GM12878 (cell line): ENCODE data around the gene GPR18. TPM values are rescaled to one million over a fixed set of nuclear protein-coding genes. Genes with fewer than 3 reads are reported as not detected.

Experiments
- BACH1 ChIP-seq: fragments of 450-650 bp; IDR thresholded peaks from 2 replicates; pipeline ENCODE4 v1.6.1; 2017; ENCODE audit warnings: mild to moderate bottlenecking, borderline replicate concordance
- CBFB ChIP-seq: IDR thresholded peaks from 2 replicates; pipeline ENCODE4 v1.6.1; 2016; ENCODE audit warnings: antibody characterized with exemption, low read depth
- CHD4 ChIP-seq: fragments of 200-600 bp; sonication (generic); IDR thresholded peaks from 2 replicates; pipeline ENCODE4 v1.6.1; 2016; ENCODE audit warnings: mild to moderate bottlenecking
- DPF2 ChIP-seq: fragments of 450-650 bp; IDR thresholded peaks from 2 replicates; pipeline ENCODE4 v1.6.1; 2017; ENCODE audit warnings: mild to moderate bottlenecking
- E2F4 ChIP-seq: IDR thresholded peaks from 2 replicates; pipeline ENCODE4 v1.6.1; 2012; ENCODE audit warnings: low read depth, low read length, improper control_type of control experiment
- EED ChIP-seq: sonication (generic); IDR thresholded peaks from 2 replicates; pipeline ENCODE4 v1.6.1; 2016; ENCODE audit warnings: antibody characterized with exemption, low read depth
- FOXK2 ChIP-seq: fragments of 450-650 bp; IDR thresholded peaks from 2 replicates; pipeline ENCODE4 v1.6.1; 2017; ENCODE audit warnings: mild to moderate bottlenecking, moderate library complexity
- FOXM1 ChIP-seq: IDR thresholded peaks from 2 replicates; pipeline ENCODE4 v1.6.1; 2012; ENCODE audit warnings: low read depth, mild to moderate bottlenecking, inconsistent platforms, low read length, moderate library complexity
- KLF5 ChIP-seq: fragments of 450-650 bp; IDR thresholded peaks from 2 replicates; pipeline ENCODE4 v1.6.1; 2014; ENCODE audit warnings: mild to moderate bottlenecking; ENCODE audit not compliant: partially characterized antibody
- MLLT1 ChIP-seq: fragments of 450-650 bp; IDR thresholded peaks from 2 replicates; pipeline ENCODE4 v1.6.1; 2016; ENCODE audit warnings: mild to moderate bottlenecking
- MTA3 ChIP-seq: IDR thresholded peaks from 2 replicates; pipeline ENCODE4 v1.6.1; 2012; ENCODE audit warnings: low read length, inconsistent platforms, borderline replicate concordance
- NR2C1 ChIP-seq: fragments of 450-650 bp; IDR thresholded peaks from 2 replicates; pipeline ENCODE4 v1.6.1; 2017; ENCODE audit warnings: antibody characterized with exemption, mild to moderate bottlenecking, moderate library complexity
- POLR2AphosphoS5 ChIP-seq: IDR thresholded peaks from 2 replicates; pipeline ENCODE4 v1.6.1; 2011; ENCODE audit warnings: mild to moderate bottlenecking, low read length, inconsistent platforms
- POU2F2 ChIP-seq: IDR thresholded peaks from 3 replicates; pipeline ENCODE4 v1.6.1; 2011; ENCODE audit warnings: low read depth, mild to moderate bottlenecking, low read length, borderline replicate concordance
- RBBP5 ChIP-seq: fragments of 200-600 bp; sonication (generic); conservative IDR thresholded peaks from 2 replicates; pipeline ENCODE4 v1.6.1; 2016
- RELB ChIP-seq: fragments of 450-650 bp; IDR thresholded peaks from 2 replicates; pipeline ENCODE4 v1.6.1; 2017; ENCODE audit warnings: low read depth, mild to moderate bottlenecking, moderate library complexity
- RFX5 ChIP-seq: IDR thresholded peaks from 2 replicates; pipeline ENCODE4 v1.6.1; 2011; ENCODE audit warnings: low read depth, low read length, improper control_type of control experiment
- SKIL ChIP-seq: fragments of 450-650 bp; IDR thresholded peaks from 2 replicates; pipeline ENCODE4 v1.6.1; 2017; ENCODE audit warnings: mild to moderate bottlenecking, low read depth, inconsistent platforms; ENCODE audit not compliant: poor library complexity, severe bottlenecking
- SMAD5 ChIP-seq: IDR thresholded peaks from 2 replicates; pipeline ENCODE4 v1.6.1; 2016; ENCODE audit warnings: antibody characterized with exemption, low read depth
- STAT3 ChIP-seq: IDR thresholded peaks from 2 replicates; pipeline ENCODE4 v1.6.1; 2011; ENCODE audit warnings: low read depth, low read length, improper control_type of control experiment
- USF2 ChIP-seq: IDR thresholded peaks from 2 replicates; pipeline ENCODE4 v1.6.1; 2011; ENCODE audit warnings: low read depth, low read length, improper control_type of control experiment, borderline replicate concordance
- ZBTB33 ChIP-seq: fragments of 450-650 bp; IDR thresholded peaks from 2 replicates; pipeline ENCODE4 v1.6.1; 2017; ENCODE audit warnings: mild to moderate bottlenecking
- polyA plus RNA-seq, 11 experiments: library from polyadenylated mRNA; depleted of rRNA in 4 of 11; unstranded in 6 of 11; stranded (reverse) in 5 of 11; fragments of >200 nt; fragmentation: Nextera tagmentation in 4 of 11; fragmentation: Illumina TruSeq in 1 of 11; extraction: Ambion mirVana in 4 of 11; extraction: Trizol in 1 of 11; gene quantifications; 1 replicate in 1 of 11; 2 replicates in 10 of 11; pipeline versions ENCODE4 v1.2.1 to v1.2.3, GENCODE V29; 2011 to 2016; ENCODE audit warnings: inconsistent platforms in 2 of 11, missing spikeins in 2 of 11, low read depth in 1 of 11
- total RNA-seq, 4 experiments: library from RNA; depleted of rRNA in 3 of 4; stranded (reverse); fragments of >200 nt in 3 of 4; fragmentation: Illumina TruSeq in 1 of 4; extraction: Trizol in 1 of 4; gene quantifications; 2 replicates each; pipeline versions ENCODE4 v1.2.1 to v1.2.3, GENCODE V29; 2013 to 2021

The GPR18 gene
- total and polyA plus RNA-seq, 10 of the 15 experiments (the other 5 are each of a cell fraction or from before 2014, with no cell fraction given) = 3.3 to 12.9 (median 5.2) TPM

- TF ChIP-seq RELB = peak; percentile 38; the same call in 1 of the 2 replicates
- TF ChIP-seq POLR2AphosphoS5 = peak; percentile 88
- TF ChIP-seq RFX5 = no peak
- no peak for TF ChIP-seq NR2C1
- TF ChIP-seq RBBP5 = no peak
- 0 out of 2 replicates have a peak, but pooled peaks have one; percentile 15 for TF ChIP-seq MTA3
- TF ChIP-seq BACH1 = peak; percentile 84
- TF ChIP-seq E2F4 = peak; percentile 53; the same call in 1 of the 2 replicates
- TF ChIP-seq DPF2 = 0 out of 2 replicates have a peak, but pooled peaks have one; percentile 17
- TF ChIP-seq SKIL = no peak
- TF ChIP-seq EED = peak; percentile 64
- peak; percentile 53; the same call in 1 of the 2 replicates for TF ChIP-seq SMAD5
- no peak for TF ChIP-seq ZBTB33
- peak; percentile 92 for TF ChIP-seq MLLT1
- TF ChIP-seq USF2 = no peak
- TF ChIP-seq STAT3 = no peak
- TF ChIP-seq KLF5 = no peak
- TF ChIP-seq CHD4 = no peak
- TF ChIP-seq FOXK2 = no peak
- TF ChIP-seq FOXM1 = no peak
- peak; percentile 58; the same call in 2 of the 3 replicates for TF ChIP-seq POU2F2
- TF ChIP-seq CBFB = 0 out of 2 replicates have a peak, but pooled peaks have one; percentile 43
Observed at GRCh38 chr13:99303863-99304521, 45.8 kb upstream of the GPR18 start (continued).
